DMS 273 treated with DMSO at 0.1 percent for 48 hours (cell line): ENCODE measurements around the gene KRT84.
A peak's percentile ranks its signal among the peaks of the same experiment; 100 is the strongest.

Experiments used
- DNase-seq: peaks from one replicate; lab custom pipeline; 2025; lab: John Stamatoyannopoulos, UW

Gene KRT84

GRCh38 chr12:52387859-52388258 is 2.4 kb upstream of the KRT84 start:
- DNase-seq = no peak

GRCh38 chr12:52383331-52383730 is 2.1 kb downstream of the KRT84 start:
- no peak for DNase-seq

GRCh38 chr12:52382854-52383253 is 2.6 kb downstream of the KRT84 start:
- no peak for DNase-seq

- no peak for DNase-seq
Measured at GRCh38 chr12:52381206-52381605, 4.2 kb downstream of the KRT84 start.

GRCh38 chr12:52380271-52380694 is 5.2 kb downstream of the KRT84 start:
- DNase-seq = no peak

GRCh38 chr12:52379536-52379935 is 5.9 kb downstream of the KRT84 start:
- DNase-seq = no peak

- no peak for DNase-seq
Measured at GRCh38 chr12:52378091-52378490, 7.4 kb downstream of the KRT84 start.

- no peak for DNase-seq
Measured at GRCh38 chr12:52377266-52377665, 8.2 kb downstream of the KRT84 start.

GRCh38 chr12:52372216-52373154 is 13.0 kb downstream of the KRT84 start:
- peak; percentile 33 for DNase-seq

- DNase-seq = no peak
Measured at GRCh38 chr12:52371716-52372115, 13.7 kb downstream of the KRT84 start.

- no peak for DNase-seq
Measured at GRCh38 chr12:52370926-52371608, 14.4 kb downstream of the KRT84 start.

- DNase-seq = no peak
Measured at GRCh38 chr12:52369809-52370208, 15.6 kb downstream of the KRT84 start.

GRCh38 chr12:52369211-52369610 is 16.2 kb downstream of the KRT84 start:
- no peak for DNase-seq

GRCh38 chr12:52368508-52368907 is 16.9 kb downstream of the KRT84 start:
- DNase-seq = no peak

GRCh38 chr12:52367876-52368275 is 17.6 kb downstream of the KRT84 start:
- DNase-seq = no peak

- no peak for DNase-seq
Measured at GRCh38 chr12:52366738-52367485, 18.5 kb downstream of the KRT84 start, which contains the start of gene KRT85. Gene KRT85 (minus strand): TSS chr12:52367481. CDS start chr12:52367405, 76 bp downstream.

- DNase-seq = no peak
Measured at GRCh38 chr12:52364901-52365489, 20.5 kb downstream of the KRT84 start.

GRCh38 chr12:52364061-52364460 is 21.4 kb downstream of the KRT84 start:
- no peak for DNase-seq

- DNase-seq = no peak
Measured at GRCh38 chr12:52363111-52363679, 22.3 kb downstream of the KRT84 start.

- DNase-seq = no peak
Measured at GRCh38 chr12:52362118-52362726, 23.2 kb downstream of the KRT84 start.

- no peak for DNase-seq
Measured at GRCh38 chr12:52361553-52361952, 23.9 kb downstream of the KRT84 start.
